ENCODE measurements around the gene NDFIP1.

Gene NDFIP1

GRCh38 chr5:142095035-142095434 is 13.5 kb upstream of the NDFIP1 start:
- DNase-seq, result peak; percentile 31

- DNase-seq, result peak; percentile 79
These were observed 12.8 kb upstream of the NDFIP1 start for GRCh38 chr5:142095651-142096330.

DNA sequence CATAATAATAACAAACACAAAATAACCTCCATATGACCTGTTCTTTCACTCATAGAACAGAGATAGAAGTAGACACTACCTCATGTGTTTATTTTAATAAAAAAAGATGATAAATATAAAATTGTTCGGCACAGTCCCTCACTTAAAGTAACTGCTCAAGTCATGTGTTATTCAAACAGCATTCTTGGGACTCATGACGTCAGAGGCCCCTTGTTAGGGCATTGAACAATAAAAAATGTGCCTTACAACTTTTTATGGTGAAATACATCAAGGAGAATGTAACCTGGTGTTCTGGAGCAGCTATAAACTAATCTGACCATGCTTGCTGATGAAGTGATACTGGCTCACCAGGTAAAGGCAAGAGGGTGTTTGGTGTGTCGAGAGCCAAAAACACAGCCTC is 12.2 kb upstream of the NDFIP1 start:
- DNase-seq, result no peak

DNA sequence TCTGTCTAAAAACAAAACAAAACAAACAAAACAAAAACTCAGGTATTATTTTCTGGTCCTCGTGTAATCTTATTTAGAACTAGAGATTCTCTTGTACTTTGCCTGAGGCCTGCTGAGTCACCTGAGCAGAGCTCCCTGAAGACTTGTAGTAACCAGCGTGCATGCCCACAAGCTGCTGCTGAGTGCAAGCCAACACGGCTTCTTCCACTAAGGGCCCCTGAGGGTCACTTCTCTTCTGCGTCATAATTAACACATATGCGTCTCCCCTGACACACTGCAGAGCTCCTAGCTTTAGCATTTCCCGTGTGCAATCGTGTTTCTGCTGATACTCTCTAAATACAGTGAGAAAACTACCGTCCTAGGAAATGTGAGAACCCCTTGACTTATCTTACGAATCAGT is 10.9 kb upstream of the NDFIP1 start:
- no peak for DNase-seq

- no peak for DNase-seq
These were observed 10.3 kb upstream of the NDFIP1 start for GRCh38 chr5:142098275-142098674.

DNA sequence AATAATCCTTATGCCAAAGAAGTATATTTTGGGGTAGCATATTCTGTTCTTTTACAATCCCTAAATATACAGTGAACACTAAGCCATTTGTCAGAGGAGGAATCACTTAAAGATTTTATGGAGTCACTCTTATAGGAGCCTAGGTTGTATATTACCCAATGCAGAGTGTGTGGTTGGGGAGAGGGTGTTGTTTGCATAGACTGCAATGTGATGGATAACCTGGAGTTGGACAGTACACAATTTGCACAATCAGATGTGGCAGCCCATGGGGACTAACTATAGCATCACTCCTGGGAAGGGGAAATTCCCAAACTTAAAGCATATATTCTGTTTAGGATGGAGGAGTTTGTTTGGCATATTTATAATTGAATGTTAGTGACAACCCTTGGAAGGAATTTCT is 9.6 kb upstream of the NDFIP1 start:
- no peak for DNase-seq

DNA sequence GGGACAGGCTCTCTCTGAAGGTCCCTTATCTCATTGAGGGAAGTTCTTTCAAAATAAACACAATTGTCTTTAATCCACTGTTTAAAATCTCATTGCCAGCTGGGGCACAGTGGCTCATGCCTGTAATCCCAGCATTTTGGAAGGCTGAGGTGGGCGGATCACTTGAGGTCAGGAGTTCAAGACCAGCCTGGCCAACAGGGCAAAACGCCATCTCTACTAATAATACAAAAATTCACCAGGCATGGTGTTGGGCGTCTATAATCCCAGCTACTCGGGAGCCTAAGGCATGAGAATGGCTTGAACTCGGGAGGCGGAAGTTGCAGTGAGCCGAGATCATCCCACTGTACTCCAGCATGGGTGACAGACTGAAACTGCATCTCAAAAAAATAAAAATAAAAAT is 8.3 kb upstream of the NDFIP1 start:
- no peak for DNase-seq

DNA sequence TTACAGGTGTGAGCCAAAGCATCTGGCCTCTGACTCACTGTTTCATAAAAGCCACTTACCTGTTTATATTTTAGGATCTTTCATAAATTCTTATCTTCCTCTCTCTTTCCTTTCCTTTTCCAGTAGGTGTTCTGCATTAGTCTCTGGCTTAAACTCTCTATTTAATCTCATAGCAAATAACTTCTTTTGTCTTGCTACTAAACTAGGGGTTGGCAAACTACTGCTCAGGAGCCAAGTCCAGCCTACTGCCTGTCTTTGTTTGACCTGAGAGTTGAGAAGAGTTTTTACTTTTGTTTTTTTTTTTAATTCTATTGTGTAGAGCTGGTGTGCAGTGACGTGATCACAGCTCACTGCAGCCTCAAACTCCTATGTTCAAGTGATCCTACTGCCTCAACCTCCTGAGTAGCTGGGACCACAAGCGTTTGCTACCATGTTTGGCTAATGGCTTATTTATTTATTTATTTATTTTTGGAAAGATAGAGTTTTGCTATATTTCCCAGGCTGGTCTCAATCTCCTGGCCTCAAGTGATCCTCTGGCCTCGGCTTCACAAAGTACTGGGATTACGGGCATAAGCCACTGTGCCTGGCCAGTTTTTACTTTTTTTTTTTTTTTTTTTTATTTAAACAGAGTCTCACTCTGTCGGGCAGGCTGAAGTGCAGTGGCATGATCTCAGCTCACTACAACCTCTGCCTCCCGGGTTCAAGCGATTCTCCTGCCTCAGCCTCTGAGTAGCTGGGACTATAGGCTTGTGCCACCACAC is 5.4 kb upstream of the NDFIP1 start:
- no peak for DNase-seq

DNA sequence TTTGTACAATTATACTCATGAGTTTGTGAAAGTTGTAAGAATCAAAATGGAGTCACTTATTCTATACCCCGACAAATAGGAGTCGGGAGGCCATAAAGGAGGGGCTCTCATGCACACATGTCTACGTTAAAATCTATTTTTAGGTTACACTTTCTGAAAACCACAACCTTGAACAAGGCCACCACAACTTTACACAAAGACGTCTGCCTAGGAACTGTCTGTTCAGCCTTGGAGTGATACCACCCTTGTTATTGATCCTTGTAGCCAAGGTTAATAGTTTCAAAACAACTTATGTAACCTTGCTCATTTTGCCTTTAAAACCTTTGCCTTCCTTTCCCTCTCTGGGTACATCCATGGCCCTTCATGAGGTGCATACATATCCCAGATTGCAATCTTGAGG is 4.1 kb upstream of the NDFIP1 start:
- peak; percentile 32 for DNase-seq

DNA sequence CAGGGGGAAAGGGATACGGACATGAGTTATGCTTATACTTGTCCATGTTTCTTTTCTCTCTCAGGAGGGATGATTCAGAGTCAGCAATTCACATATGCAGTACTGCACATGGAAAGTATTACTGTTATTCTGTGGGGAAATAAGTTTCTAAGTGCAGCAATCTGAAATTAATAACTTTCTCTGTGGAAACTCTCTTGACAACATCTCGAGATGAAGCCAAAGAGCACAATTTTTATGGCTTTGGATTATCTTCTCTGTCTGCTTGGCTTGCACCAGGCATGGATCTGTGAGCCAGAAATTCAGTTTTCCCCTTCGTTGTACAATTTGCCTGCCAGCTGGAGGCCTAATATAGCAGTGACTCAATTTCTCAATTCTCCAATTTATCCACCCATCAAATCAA is 2.5 kb upstream of the NDFIP1 start:
- DNase-seq, result no peak

- DNase-seq, result no peak
These were observed 1.4 kb upstream of the NDFIP1 start for GRCh38 chr5:142107036-142107735.

DNA sequence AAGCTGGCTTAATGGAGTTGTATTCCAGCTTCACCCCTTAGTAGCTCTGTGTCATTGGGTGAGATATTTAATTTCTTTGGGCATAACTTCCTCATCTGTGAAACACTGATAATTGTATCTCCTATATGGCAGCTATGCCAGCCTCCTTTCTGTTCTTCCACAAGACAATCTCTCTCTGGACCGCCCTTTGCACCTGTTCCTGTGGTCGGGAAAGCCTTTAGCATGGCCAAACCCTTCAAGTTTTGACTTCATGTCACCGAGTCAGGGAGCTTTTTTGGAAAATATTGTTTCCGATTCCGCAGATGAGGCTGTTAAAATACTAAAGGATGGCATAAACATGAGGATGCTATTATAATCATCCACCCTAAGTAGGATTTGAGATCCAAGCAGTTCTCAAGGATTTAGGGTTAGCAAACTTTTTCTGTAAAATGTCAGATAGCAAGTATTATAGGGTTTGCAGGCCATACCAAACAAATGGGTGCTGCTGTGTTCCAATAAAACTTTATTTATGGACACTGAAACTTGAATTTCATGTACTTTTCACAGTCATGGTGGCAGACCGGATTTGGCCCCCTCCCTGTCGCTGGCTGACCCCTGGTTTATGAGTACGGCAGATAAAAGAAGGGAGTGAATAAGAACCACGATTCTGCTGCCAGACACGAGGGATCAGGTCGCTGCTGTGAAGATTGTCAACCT is 695 bp upstream of the NDFIP1 start:
- no peak for DNase-seq

DNA sequence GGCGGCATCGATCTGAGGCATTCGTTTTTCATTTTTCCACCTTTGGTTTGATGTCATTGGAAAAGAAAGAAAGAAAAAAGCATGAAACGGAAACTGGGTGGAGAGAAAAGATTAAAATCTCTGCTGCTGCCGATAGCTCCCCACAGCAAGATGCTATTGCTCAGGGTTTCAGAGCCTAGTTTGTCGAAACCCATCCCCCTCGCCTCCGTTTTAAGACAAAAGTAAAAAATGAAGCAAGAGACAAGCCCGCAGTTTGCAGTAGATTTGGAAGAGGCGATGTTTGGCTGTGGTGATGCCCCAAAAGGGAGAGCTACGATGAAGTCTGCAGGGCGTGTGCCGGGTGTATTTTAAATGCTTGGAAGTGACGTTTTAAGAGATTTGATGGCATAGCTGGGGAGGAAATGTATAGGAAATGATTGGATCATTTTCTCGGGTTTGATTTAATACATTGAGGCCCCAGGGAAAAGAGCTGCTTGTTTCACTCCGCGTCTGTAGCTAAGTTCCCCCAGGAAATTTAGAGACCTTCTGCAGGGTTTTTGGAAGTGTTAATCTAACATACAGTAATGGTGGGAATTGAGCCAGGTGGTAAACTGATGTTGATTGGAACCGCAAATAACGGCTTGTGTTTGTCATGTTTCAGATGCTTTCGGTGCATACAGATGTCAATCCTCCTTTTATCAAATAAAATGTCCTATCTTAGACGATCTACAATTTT is 909 bp downstream of the NDFIP1 start:
- peak; percentile 44 for DNase-seq

- no peak for DNase-seq
These were observed 1.5 kb downstream of the NDFIP1 start for GRCh38 chr5:142110046-142110531.

DNA sequence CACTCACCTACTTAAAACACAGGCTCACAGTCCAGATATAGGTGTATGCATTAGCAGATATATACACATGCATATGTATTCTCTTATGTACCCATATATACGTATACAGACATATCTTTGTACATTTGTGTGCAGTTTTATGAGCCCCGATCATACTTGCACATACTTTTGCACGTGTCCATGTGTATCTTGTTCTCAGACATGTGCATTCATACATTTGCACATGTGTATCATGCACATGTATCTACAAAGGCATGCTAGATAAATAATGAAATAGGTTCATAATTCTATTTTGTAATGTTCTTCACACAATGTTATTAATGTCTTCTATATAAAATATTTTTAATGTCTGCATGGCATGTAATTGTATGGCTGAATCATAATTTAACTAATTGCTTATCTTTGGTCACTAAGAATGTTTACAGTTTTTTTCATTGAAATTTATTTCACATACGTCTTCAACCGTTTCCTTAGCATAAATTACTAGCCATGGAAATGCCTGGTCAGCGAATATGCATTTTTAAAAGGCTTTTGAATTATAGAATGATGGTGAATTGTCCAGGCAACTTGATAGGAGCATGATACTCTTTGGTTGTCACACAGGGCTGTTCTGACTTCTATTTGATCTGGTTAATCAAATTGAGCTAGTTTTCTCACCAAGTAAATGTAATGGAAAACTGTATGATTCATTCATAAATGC is 2.6 kb downstream of the NDFIP1 start:
- DNase-seq, result no peak

DNA sequence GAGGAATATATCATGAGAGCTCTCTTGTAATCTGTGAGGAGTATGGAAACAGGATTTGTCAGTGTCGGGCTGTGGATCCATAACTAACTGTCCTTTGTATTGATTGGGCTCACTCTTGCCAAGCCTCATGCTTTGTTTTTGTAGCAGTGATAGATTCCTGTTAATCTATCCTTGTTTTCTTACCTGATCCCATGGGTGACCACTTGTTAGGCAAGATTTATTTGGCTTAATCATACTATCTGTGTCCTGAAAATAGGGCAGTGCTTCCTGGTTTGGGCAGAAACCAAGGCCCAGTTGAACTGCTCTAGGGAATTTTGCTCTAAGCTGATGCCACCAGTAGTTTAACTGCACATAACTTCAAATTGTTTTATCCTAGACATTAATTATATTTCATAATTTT is 6.1 kb downstream of the NDFIP1 start:
- no peak for DNase-seq

DNA sequence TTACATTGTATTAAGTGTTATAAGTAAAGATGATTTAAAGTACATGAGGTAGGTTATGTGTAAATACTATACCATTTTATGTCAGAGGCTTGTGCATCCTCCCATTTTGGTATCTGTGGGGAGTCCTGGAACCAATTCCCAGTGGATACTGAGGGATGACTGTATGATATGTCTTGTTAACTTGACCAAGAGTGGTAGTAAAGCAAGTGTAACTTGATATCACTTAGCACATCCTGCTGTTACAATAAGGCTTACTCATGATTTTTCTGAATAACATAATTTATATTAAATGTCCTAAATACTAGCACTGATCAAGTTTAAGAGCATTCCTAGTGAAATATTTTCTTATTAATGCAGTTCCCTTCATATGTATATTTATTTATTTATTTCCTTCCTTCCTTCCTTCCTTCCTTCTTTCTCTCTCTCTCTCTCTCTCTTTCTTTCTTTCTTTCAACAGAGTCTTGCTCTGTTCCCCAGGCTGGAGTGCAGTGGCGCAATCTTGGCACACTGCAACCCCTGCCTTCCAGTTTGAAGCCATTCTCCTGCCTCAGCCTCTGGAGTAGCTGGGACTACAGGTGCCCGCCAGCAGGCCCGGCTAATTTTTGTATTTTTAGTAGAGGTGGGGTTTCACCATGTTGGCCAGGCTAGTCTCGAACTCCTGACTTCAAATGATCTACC is 7.5 kb downstream of the NDFIP1 start:
- no peak for DNase-seq

DNA sequence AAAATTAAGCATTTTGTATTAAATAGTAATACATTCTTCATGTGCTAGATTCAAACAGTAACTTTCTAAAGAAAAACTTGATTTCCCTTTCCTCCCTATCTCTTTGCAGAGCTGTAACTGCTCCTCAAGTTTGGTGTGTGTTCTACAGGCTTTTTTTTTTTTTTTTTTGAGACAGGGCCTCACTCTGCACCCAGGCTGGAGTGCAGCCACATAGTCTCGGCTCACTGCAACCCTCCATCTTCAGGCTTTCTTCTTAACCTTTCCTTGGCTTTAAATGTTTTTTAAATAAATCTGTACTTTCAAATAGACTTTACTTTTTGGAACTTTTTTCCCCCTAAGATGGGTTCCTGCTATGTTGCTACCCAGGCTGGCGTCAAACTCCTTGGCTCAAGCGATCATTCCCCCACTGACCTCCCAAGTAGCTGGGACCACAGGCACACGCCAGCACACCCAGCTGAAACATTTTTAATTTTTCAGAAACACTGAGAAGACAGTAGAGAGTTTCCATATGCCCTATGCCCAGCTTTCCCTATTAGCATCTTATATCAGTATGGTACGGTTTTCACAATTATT is 9.1 kb downstream of the NDFIP1 start:
- DNase-seq, result no peak

GRCh38 chr5:142118155-142118686 is 9.6 kb downstream of the NDFIP1 start:
- no peak for DNase-seq

- DNase-seq, result no peak
These were observed 10.6 kb downstream of the NDFIP1 start for GRCh38 chr5:142119051-142119625.

Measured in effector CD4-positive, alpha-beta T cell (primary cell).